Astrocyte (in vitro differentiated cells and primary cell): Measurements from ENCODE around the gene CAND2. TPM values are rescaled to one million over a fixed set of nuclear protein-coding genes. Genes with fewer than 3 reads are reported as not detected.
A peak's percentile ranks its signal among the peaks of the same experiment; 100 is the strongest.

Experiments
- DNase-seq: peaks from one replicate; pipeline ENCODE4 v3.0.0-alpha.2; 2010; ENCODE audit warnings: low read depth
- FAIRE-seq: peaks from 2 replicates; lab custom pipeline; 2011; peaks lifted over from hg19 to GRCh38; lab: Jason Lieb, UNC
- H2AFZ ChIP-seq: 2 replicates; pipeline ENCODE4 v1.6.0; 2012; ENCODE audit warnings: low read depth, low read length, inconsistent platforms
- H3K27ac ChIP-seq: 2 replicates; pipeline ENCODE4 v1.5.1; 2011; ENCODE audit warnings: low read depth, low read length, inconsistent platforms
- H3K27me3 ChIP-seq: 2 replicates; pipeline ENCODE4 v1.6.0; 2011; ENCODE audit warnings: low read length, inconsistent platforms; ENCODE audit not compliant: insufficient read depth
- H3K36me3 ChIP-seq: 2 replicates; pipeline ENCODE4 v1.5.1; 2011; ENCODE audit warnings: low read length, inconsistent platforms; ENCODE audit not compliant: insufficient read depth
- H3K4me1 ChIP-seq: 2 replicates; pipeline ENCODE4 v1.5.1; 2011; ENCODE audit warnings: low read length, inconsistent platforms; ENCODE audit not compliant: insufficient read depth
- H3K4me2 ChIP-seq: 2 replicates; pipeline ENCODE4 v1.6.0; 2012; ENCODE audit warnings: low read length, inconsistent platforms
- H3K4me3 ChIP-seq: 2 replicates; pipeline ENCODE4 v1.5.1; 2011; ENCODE audit warnings: low read depth, mild to moderate bottlenecking, low read length, inconsistent platforms; ENCODE audit not compliant: insufficient read depth
- H3K79me2 ChIP-seq: 2 replicates; pipeline ENCODE4 v1.6.0; 2012; ENCODE audit warnings: mild to moderate bottlenecking, low read length, inconsistent platforms; ENCODE audit not compliant: insufficient read depth
- H3K9ac ChIP-seq: 2 replicates; pipeline ENCODE4 v1.6.0; 2012; ENCODE audit warnings: mild to moderate bottlenecking, low read length, inconsistent platforms
- H3K9me3 ChIP-seq: 2 replicates; pipeline ENCODE4 v1.5.1; 2012; ENCODE audit warnings: low read depth, mild to moderate bottlenecking, low read length, inconsistent platforms; ENCODE audit not compliant: insufficient read depth
- H4K20me1 ChIP-seq: 2 replicates; pipeline ENCODE4 v1.6.0; 2012; ENCODE audit warnings: low read length, inconsistent platforms; ENCODE audit not compliant: insufficient read depth
- H3K27ac Mint-ChIP-seq: one replicate; pipeline ENCODE4 v1.8.0; 2021; ENCODE audit warnings: mild to moderate bottlenecking, mixed read lengths; ENCODE audit not compliant: unreplicated experiment
- H3K27me3 Mint-ChIP-seq: one replicate; pipeline ENCODE4 v1.8.0; 2021; ENCODE audit warnings: low read depth, mixed read lengths; ENCODE audit not compliant: unreplicated experiment
- H3K36me3 Mint-ChIP-seq: one replicate; pipeline ENCODE4 v1.8.0; 2021; ENCODE audit warnings: low read depth, mixed read lengths; ENCODE audit not compliant: unreplicated experiment
- H3K4me1 Mint-ChIP-seq: one replicate; pipeline ENCODE4 v1.8.0; 2021; ENCODE audit warnings: low read depth, mixed read lengths; ENCODE audit not compliant: unreplicated experiment
- H3K4me3 Mint-ChIP-seq: one replicate; pipeline ENCODE4 v1.8.0; 2021; ENCODE audit warnings: mild to moderate bottlenecking, moderate library complexity, mixed read lengths; ENCODE audit not compliant: unreplicated experiment
- H3K9me3 Mint-ChIP-seq: one replicate; pipeline ENCODE4 v1.8.0; 2021; ENCODE audit warnings: mild to moderate bottlenecking, mixed read lengths; ENCODE audit not compliant: unreplicated experiment
- CTCF ChIP-seq: IDR thresholded peaks from 2 replicates; pipeline ENCODE4 v1.5.1; 2011; ENCODE audit warnings: low read depth, mild to moderate bottlenecking, inconsistent platforms, low read length, moderate library complexity; ENCODE audit not compliant: insufficient read depth
- EZH2 ChIP-seq: IDR thresholded peaks from 2 replicates; pipeline ENCODE4 v1.6.1; 2012; ENCODE audit warnings: mild to moderate bottlenecking, low read length, inconsistent platforms; ENCODE audit not compliant: insufficient read depth
- total RNA-seq: library from RNA; stranded (reverse); gene quantifications from 2 replicates; pipeline ENCODE4 v1.2.1, GENCODE V29; 2021

CAND2 gene
- total RNA-seq, 1 donor from 2014 or later = 4.6 TPM

- no peak overlapping the region for H3K9ac ChIP-seq
- peaks cover 6% of the 10 kb centered on the region for H3K4me1 Mint-ChIP-seq
- H3K36me3 ChIP-seq = no peaks in the 10 kb centered on the region
- no peaks in the 10 kb centered on the region for H3K9me3 Mint-ChIP-seq
- H3K4me3 Mint-ChIP-seq = no peak overlapping the region
- H3K27ac Mint-ChIP-seq = no peak overlapping the region
- no peak overlapping the region for H2AFZ ChIP-seq
- no peaks in the 10 kb centered on the region for H3K9me3 ChIP-seq
- no peak overlapping the region for H3K27ac ChIP-seq
- H3K79me2 ChIP-seq = no peaks in the 10 kb centered on the region
- H3K4me3 ChIP-seq = no peak overlapping the region
- H3K36me3 Mint-ChIP-seq = no peaks in the 10 kb centered on the region
- no peak overlapping the region for H3K4me2 ChIP-seq
- H3K27me3 ChIP-seq = peaks cover 10% of the 10 kb centered on the region
- H4K20me1 ChIP-seq = no peaks in the 10 kb centered on the region
- no peak for TF ChIP-seq CTCF
- no peak for TF ChIP-seq EZH2
- no peak for FAIRE-seq
- DNase-seq = no peak
- no peaks in the 10 kb centered on the region for H3K4me1 ChIP-seq
- peaks cover 19% of the 10 kb centered on the region for H3K27me3 Mint-ChIP-seq
Observed at GRCh38 chr3:12777171-12777570, 19.3 kb upstream of the CAND2 start.

GRCh38 chr3:12780751-12781150, 15.7 kb upstream of the CAND2 start:
- no peaks in the 10 kb centered on the region for H3K9me3 ChIP-seq
- Mint-ChIP-seq H3K27me3 (peaks cover 9% of the 10 kb centered on the region), H3K4me3 (no peak overlapping the region), H3K36me3 (no peaks in the 10 kb centered on the region), H3K4me1 (peaks cover 6% of the 10 kb centered on the region), H3K27ac (peak overlapping the region; percentile 0), H3K9me3 (no peaks in the 10 kb centered on the region)
- H3K27me3 ChIP-seq = peaks cover 4% of the 10 kb centered on the region
- H3K27ac ChIP-seq = no peak overlapping the region
- H2AFZ ChIP-seq = no peak overlapping the region
- TF ChIP-seq EZH2 (no peak), CTCF (no peak)
- H3K4me1 ChIP-seq = no peaks in the 10 kb centered on the region
- H3K4me2 ChIP-seq = no peak overlapping the region
- FAIRE-seq = no peak
- H3K9ac ChIP-seq = no peak overlapping the region
- peak; percentile 16 for DNase-seq
- no peaks in the 10 kb centered on the region for H3K36me3 ChIP-seq
- no peak overlapping the region for H3K4me3 ChIP-seq
- H3K79me2 ChIP-seq = no peaks in the 10 kb centered on the region
- no peaks in the 10 kb centered on the region for H4K20me1 ChIP-seq

- H3K9me3 Mint-ChIP-seq = no peaks in the 10 kb centered on the region
- H3K27ac Mint-ChIP-seq = no peak overlapping the region
- Histone ChIP-seq H3K4me2 (no peak overlapping the region), H3K79me2 (no peaks in the 10 kb centered on the region), H3K4me1 (no peaks in the 10 kb centered on the region), H3K9ac (no peak overlapping the region), H3K27ac (no peak overlapping the region), H2AFZ (no peak overlapping the region), H3K27me3 (peaks cover 7% of the 10 kb centered on the region), H3K36me3 (no peaks in the 10 kb centered on the region), H4K20me1 (no peaks in the 10 kb centered on the region), H3K4me3 (no peak overlapping the region), H3K9me3 (no peaks in the 10 kb centered on the region)
- DNase-seq = peak; percentile 55
- FAIRE-seq = no peak
- peaks cover 6% of the 10 kb centered on the region for H3K4me1 Mint-ChIP-seq
- no peak overlapping the region for H3K4me3 Mint-ChIP-seq
- TF ChIP-seq EZH2 (no peak), CTCF (no peak)
- peaks cover 3% of the 10 kb centered on the region for H3K27me3 Mint-ChIP-seq
- H3K36me3 Mint-ChIP-seq = no peaks in the 10 kb centered on the region
Observed at GRCh38 chr3:12782172-12782815, 14.2 kb upstream of the CAND2 start.
